Measurements from ENCODE around the gene RGPD6.
"Not testable (repeated sequence)": the region's sequence is repeated elsewhere in the genome, so short reads cannot be mapped to it uniquely, and the experiment has no call there.

RGPD6 gene

GRCh38 chr2:110603917-110604591 is 27.0 kb upstream of the RGPD6 start:
- H3K27ac ChIP-seq (ENCODE audit: low read depth, low read length), result not testable (repeated sequence)

GRCh38 chr2:110602139-110602538 is 25.1 kb upstream of the RGPD6 start:
- H3K36me3 ChIP-seq (ENCODE audit: low read length); H3K27ac ChIP-seq (ENCODE audit: low read depth, low read length); H3K4me3 ChIP-seq (ENCODE audit: insufficient read depth, low read length, poor library complexity, severe bottlenecking); H3K9me2 ChIP-seq (replicated peaks; ENCODE audit: insufficient read depth, low read length); H3F3A ChIP-seq (ENCODE audit: insufficient read depth); H3K9me3 ChIP-seq (ENCODE audit: insufficient read depth, low read length); H3K4me2 ChIP-seq (ENCODE audit: low read depth, low read length, poor library complexity, severe bottlenecking); H3K79me2 ChIP-seq (ENCODE audit: insufficient read depth, low read length); H4K20me1 ChIP-seq (ENCODE audit: low read depth, low read length); H3K27me3 ChIP-seq (ENCODE audit: low read length); H3K9ac ChIP-seq (ENCODE audit: low read length); H2AFZ ChIP-seq (ENCODE audit: low read depth, low read length, severe bottlenecking): not testable (repeated sequence)

More at GRCh38 chr2:110603917-110604591, 27.0 kb upstream of the RGPD6 start:
- not testable (repeated sequence) for H2AFZ ChIP-seq (ENCODE audit: low read depth, low read length, severe bottlenecking); H3K9ac ChIP-seq (ENCODE audit: low read length); H3K9me3 ChIP-seq (ENCODE audit: insufficient read depth, low read length); H3K79me2 ChIP-seq (ENCODE audit: insufficient read depth, low read length); H3K36me3 ChIP-seq (ENCODE audit: low read length); H3K4me2 ChIP-seq (ENCODE audit: low read depth, low read length, poor library complexity, severe bottlenecking); H3K4me3 ChIP-seq (ENCODE audit: insufficient read depth, low read length, poor library complexity, severe bottlenecking); H3F3A ChIP-seq (ENCODE audit: insufficient read depth); H4K20me1 ChIP-seq (ENCODE audit: low read depth, low read length); H3K9me2 ChIP-seq (replicated peaks; ENCODE audit: insufficient read depth, low read length); H3K27me3 ChIP-seq (ENCODE audit: low read length)

- H4K20me1 ChIP-seq (ENCODE audit: low read depth, low read length); H3K27ac ChIP-seq (ENCODE audit: low read depth, low read length); H2AFZ ChIP-seq (ENCODE audit: low read depth, low read length, severe bottlenecking); H3K4me3 ChIP-seq (ENCODE audit: insufficient read depth, low read length, poor library complexity, severe bottlenecking); H3K36me3 ChIP-seq (ENCODE audit: low read length); H3F3A ChIP-seq (ENCODE audit: insufficient read depth); H3K79me2 ChIP-seq (ENCODE audit: insufficient read depth, low read length); H3K27me3 ChIP-seq (ENCODE audit: low read length); H3K9me2 ChIP-seq (replicated peaks; ENCODE audit: insufficient read depth, low read length); H3K4me2 ChIP-seq (ENCODE audit: low read depth, low read length, poor library complexity, severe bottlenecking); H3K9ac ChIP-seq (ENCODE audit: low read length); H3K9me3 ChIP-seq (ENCODE audit: insufficient read depth, low read length): not testable (repeated sequence)
Observed at GRCh38 chr2:110591973-110592372, 15.0 kb upstream of the RGPD6 start.

DNA sequence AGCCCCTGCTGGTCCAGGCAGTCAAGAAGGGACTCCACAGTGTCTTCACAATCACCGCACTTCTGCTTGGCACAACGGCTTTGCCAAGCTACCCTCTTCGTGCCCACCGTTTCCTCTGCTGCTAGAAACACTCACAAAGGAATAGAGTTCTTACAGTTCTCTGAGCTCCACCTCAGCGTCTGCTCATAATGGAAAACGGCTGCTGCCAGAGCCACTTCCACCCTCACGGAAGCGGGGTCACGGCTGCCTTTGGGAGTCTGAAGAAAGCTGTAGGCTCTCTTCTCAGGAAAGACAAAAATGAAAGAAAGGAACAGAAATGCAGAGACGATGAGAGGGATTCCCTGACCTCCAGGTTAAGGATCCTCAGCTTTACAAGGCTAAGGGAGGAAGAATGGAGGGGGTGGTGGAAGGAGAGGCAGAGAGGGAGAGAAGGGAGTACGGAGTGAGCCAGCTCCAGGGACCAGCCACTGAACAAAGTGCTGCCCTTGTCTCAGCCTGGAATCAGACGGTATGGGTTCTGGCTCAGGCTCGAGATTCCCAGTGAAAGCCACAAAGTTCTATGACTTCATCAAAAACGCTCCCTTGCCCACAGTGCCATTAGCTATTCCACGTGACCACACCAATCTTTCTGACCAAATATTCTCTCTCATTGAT is 12.8 kb upstream of the RGPD6 start:
- not testable (repeated sequence) for H3K9ac ChIP-seq (ENCODE audit: low read length); H3K27me3 ChIP-seq (ENCODE audit: low read length); H3K36me3 ChIP-seq (ENCODE audit: low read length); H3K4me2 ChIP-seq (ENCODE audit: low read depth, low read length, poor library complexity, severe bottlenecking); H3K9me2 ChIP-seq (replicated peaks; ENCODE audit: insufficient read depth, low read length); H3K27ac ChIP-seq (ENCODE audit: low read depth, low read length); H2AFZ ChIP-seq (ENCODE audit: low read depth, low read length, severe bottlenecking); H3K79me2 ChIP-seq (ENCODE audit: insufficient read depth, low read length); H3K9me3 ChIP-seq (ENCODE audit: insufficient read depth, low read length); H4K20me1 ChIP-seq (ENCODE audit: low read depth, low read length); H3K4me3 ChIP-seq (ENCODE audit: insufficient read depth, low read length, poor library complexity, severe bottlenecking); H3F3A ChIP-seq (ENCODE audit: insufficient read depth)

DNA sequence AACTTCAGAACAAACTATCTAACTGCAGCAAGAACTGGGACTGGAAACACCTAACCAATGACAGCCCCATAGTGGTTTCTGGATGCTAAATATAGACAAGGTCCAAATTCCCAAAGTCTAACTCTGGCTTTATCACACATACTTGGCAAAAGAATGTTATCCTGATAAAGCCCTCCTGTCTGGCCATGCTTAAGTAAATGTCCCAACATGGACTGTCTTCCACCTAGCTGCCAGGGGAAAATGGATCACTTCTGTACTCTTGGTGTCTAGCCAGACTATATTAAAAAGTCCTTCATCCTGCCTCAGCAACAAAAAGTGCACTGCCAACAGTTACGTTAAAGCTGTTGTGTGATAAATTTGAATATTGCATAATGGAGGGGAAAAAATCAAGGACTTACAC is 11.5 kb upstream of the RGPD6 start:
- H3K9ac ChIP-seq (ENCODE audit: low read length); H3K9me3 ChIP-seq (ENCODE audit: insufficient read depth, low read length); H3K36me3 ChIP-seq (ENCODE audit: low read length); H3K4me3 ChIP-seq (ENCODE audit: insufficient read depth, low read length, poor library complexity, severe bottlenecking); H3K4me2 ChIP-seq (ENCODE audit: low read depth, low read length, poor library complexity, severe bottlenecking); H3F3A ChIP-seq (ENCODE audit: insufficient read depth); H2AFZ ChIP-seq (ENCODE audit: low read depth, low read length, severe bottlenecking); H3K27me3 ChIP-seq (ENCODE audit: low read length); H3K9me2 ChIP-seq (replicated peaks; ENCODE audit: insufficient read depth, low read length); H3K79me2 ChIP-seq (ENCODE audit: insufficient read depth, low read length); H3K27ac ChIP-seq (ENCODE audit: low read depth, low read length); H4K20me1 ChIP-seq (ENCODE audit: low read depth, low read length): not testable (repeated sequence)

DNA sequence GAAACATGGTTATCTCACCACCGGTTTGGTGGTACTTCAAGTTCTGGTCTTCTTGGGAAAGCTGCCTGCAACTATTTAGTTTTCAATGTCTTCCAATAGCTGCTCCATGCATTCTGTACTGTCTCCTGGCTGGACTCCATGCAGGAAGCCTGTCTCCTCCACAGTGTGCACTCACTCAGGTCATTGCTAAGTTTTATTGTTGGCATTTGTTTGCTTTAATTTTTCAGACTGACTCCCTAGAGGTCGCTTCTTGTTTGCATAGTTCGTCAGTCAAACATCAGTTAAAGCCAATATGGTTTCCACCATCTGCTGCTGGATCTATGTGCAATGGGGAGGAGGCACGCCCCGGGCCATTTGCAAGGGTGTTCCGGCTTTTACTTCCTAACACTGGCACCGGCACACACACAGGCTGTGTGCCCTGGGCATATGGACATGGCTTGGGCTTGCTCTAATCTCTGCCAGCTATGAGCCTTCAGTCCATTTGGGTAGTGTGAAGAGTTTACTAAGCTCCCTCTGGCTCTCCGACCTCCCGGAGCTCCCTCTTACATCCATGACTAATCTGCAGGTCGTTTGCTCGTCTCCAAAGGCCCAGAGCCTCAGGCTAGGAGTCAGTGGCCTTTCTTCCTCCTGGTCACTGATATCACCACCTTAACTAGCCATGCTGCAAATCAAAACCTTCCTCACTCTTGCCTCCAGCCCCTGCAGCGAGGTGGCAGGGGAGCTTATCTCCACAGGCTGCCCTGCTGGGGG is 2.4 kb upstream of the RGPD6 start:
- not testable (repeated sequence) for H3K79me2 ChIP-seq (ENCODE audit: insufficient read depth, low read length); H3K4me2 ChIP-seq (ENCODE audit: low read depth, low read length, poor library complexity, severe bottlenecking); H2AFZ ChIP-seq (ENCODE audit: low read depth, low read length, severe bottlenecking); H3K9me2 ChIP-seq (replicated peaks; ENCODE audit: insufficient read depth, low read length); H3K27me3 ChIP-seq (ENCODE audit: low read length); H3K9me3 ChIP-seq (ENCODE audit: insufficient read depth, low read length); H3K27ac ChIP-seq (ENCODE audit: low read depth, low read length); H3K4me3 ChIP-seq (ENCODE audit: insufficient read depth, low read length, poor library complexity, severe bottlenecking); H3F3A ChIP-seq (ENCODE audit: insufficient read depth); H4K20me1 ChIP-seq (ENCODE audit: low read depth, low read length); H3K9ac ChIP-seq (ENCODE audit: low read length); H3K36me3 ChIP-seq (ENCODE audit: low read length)

DNA sequence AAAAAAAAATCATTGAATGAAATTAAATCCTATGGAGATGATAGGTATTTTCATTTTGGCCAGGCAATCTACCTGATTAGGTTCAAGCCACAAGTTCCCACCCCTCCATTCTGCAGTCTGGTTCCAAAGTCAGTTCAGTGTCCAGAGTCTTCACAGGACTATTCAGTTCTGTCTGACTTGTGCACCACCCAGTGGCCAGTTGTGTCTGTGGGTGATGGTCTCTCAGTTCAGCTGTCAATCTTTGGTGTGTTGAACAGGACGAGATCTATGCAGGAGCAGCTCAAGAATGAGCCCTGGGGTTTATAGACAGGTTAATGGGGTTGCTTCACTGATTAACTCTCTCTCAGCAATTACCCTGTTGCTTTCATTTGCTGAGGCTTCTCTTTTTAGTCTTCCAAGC is 1.4 kb upstream of the RGPD6 start:
- H3K27me3 ChIP-seq (ENCODE audit: low read length); H3K4me3 ChIP-seq (ENCODE audit: insufficient read depth, low read length, poor library complexity, severe bottlenecking); H4K20me1 ChIP-seq (ENCODE audit: low read depth, low read length); H3K9me2 ChIP-seq (replicated peaks; ENCODE audit: insufficient read depth, low read length); H2AFZ ChIP-seq (ENCODE audit: low read depth, low read length, severe bottlenecking); H3K4me2 ChIP-seq (ENCODE audit: low read depth, low read length, poor library complexity, severe bottlenecking); H3K79me2 ChIP-seq (ENCODE audit: insufficient read depth, low read length); H3F3A ChIP-seq (ENCODE audit: insufficient read depth); H3K9ac ChIP-seq (ENCODE audit: low read length); H3K9me3 ChIP-seq (ENCODE audit: insufficient read depth, low read length); H3K27ac ChIP-seq (ENCODE audit: low read depth, low read length); H3K36me3 ChIP-seq (ENCODE audit: low read length): not testable (repeated sequence)

Data from SU-DHL-6 (cell line).